ENCODE measurements around the gene DCC. TPM values are rescaled to one million over a fixed set of nuclear protein-coding genes. Genes with fewer than 3 reads are reported as not detected.

Gene DCC
- total and polyA plus RNA-seq, 2 of the 8 experiments (the other 6 are each of a cell fraction or from before 2014, with no cell fraction given), result 0.14 to 1.4 TPM

DNA sequence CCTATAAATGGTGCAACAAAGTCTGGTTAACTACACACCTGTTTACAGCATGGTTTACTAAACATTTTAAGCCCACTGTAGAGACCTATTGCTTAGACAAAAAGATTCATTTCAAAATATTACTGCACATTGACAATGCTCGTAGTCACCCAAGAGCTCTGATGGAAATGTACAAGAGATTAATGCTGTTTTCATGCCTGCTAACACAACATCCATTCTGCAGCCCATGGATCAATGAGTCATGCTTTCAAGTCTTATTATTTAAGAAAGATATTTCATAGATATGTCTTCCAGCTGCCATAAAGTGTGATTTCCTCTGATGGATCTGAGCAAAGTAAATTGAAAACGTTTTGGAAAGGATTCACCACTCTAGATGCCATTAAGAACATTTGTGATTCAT lies 1103.3 kb downstream of the DCC start:
- Histone ChIP-seq H2BK5ac (ENCODE audit: low read depth, low read length) (no peak overlapping the region), H3K4me2 (ENCODE audit: insufficient read depth in 1 of 2, low read depth in 2 of 2, low read length in 2 of 2) (no peak overlapping the region), H3K23me2 (ENCODE audit: low read depth, low read length) (no peaks in the 10 kb centered on the region), H4K5ac (ENCODE audit: insufficient read length, low read depth, low read length) (no peak overlapping the region), H4K20me1 (replicated peaks in 1 of 2; ENCODE audit: control insufficient read depth in 1 of 2, insufficient read depth in 2 of 2, low read length in 2 of 2) (no peaks in the 10 kb centered on the region), H2BK12ac (ENCODE audit: low read depth, low read length) (no peak overlapping the region), H2BK20ac (ENCODE audit: low read length) (no peak overlapping the region), H3K18ac (ENCODE audit: extremely low read depth, low read length) (no peak overlapping the region), H3K4me1 (replicated peaks in 1 of 4; ENCODE audit: control insufficient read depth in 3 of 4, insufficient read depth in 4 of 4, low read length in 3 of 4) (no peaks in the 10 kb centered on the region), H3K27ac (ENCODE audit: low read depth, low read length) (no peak overlapping the region), H3K4ac (replicated peaks; ENCODE audit: insufficient read length, low read depth, low read length) (no peak overlapping the region), H4K8ac (ENCODE audit: extremely low read depth, insufficient read depth, low read length) (no peak overlapping the region), H3K23ac (ENCODE audit: insufficient read length) (no peak overlapping the region), H2AFZ (ENCODE audit: low read length) (no peak overlapping the region), H3K79me1 (ENCODE audit: low read depth, low read length) (no peaks in the 10 kb centered on the region), H2BK120ac (replicated peaks; ENCODE audit: low read depth, low read length) (no peak overlapping the region), H2AK5ac (ENCODE audit: low read depth, low read length) (no peak overlapping the region), H3K27me3 (replicated peaks in 1 of 4; ENCODE audit: control insufficient read depth in 3 of 4, extremely low read depth in 1 of 4, insufficient read depth in 3 of 4, low read length in 3 of 4) (no peaks in the 10 kb centered on the region), H3K79me2 (ENCODE audit: control insufficient read depth in 1 of 2, insufficient read depth in 2 of 2, low read length in 2 of 2) (no peaks in the 10 kb centered on the region), H3K14ac (ENCODE audit: insufficient read length) (no peak overlapping the region), H3K36me3 (ENCODE audit: control insufficient read depth in 2 of 4, insufficient read depth in 4 of 4, low read length in 3 of 4) (no peaks in the 10 kb centered on the region), H3K4me3 (ENCODE audit: extremely low read depth in 1 of 4, insufficient read depth in 2 of 4, low read depth in 3 of 4, low read length in 4 of 4) (no peak overlapping the region), H3K56ac (replicated peaks; ENCODE audit: insufficient read length, low read depth, low read length) (no peak overlapping the region), H3K9me3 (ENCODE audit: insufficient read depth in 2 of 2, low read depth in 1 of 2, low read length in 1 of 2) (no peaks in the 10 kb centered on the region), H3K9ac (replicated peaks in 1 of 4; ENCODE audit: extremely low read depth in 1 of 4, low read depth in 3 of 4, low read length in 3 of 4) (no peak overlapping the region), H2BK15ac (ENCODE audit: low read length) (no peak overlapping the region), H4K91ac (replicated peaks; ENCODE audit: insufficient read length, low read length) (no peak overlapping the region)
- POLR2A ChIA-PET (ENCODE audit: partially characterized antibody), result no interaction called here
- 91% methylated on average over 2 of the region's 2 CpGs; no CpG with 5 or more reads in 1 of the 2 experiments for WGBS, 2 experiments (ENCODE audit: extremely low coverage in 1 of 2, insufficient coverage in 1 of 2, insufficient read length in 1 of 2, insufficient replicate concordance in 2 of 2, low coverage in 1 of 2, low lambda C conversion rate in 2 of 2, missing lambda C conversion rate in 1 of 2)
- CTCF ChIA-PET (ENCODE audit: partially characterized antibody), result interaction anchor here (1.3 kb wide), 2 partner anchors 62 to 244 kb away, joined by 3 read pairs; no protein-coding TSS in a partner anchor
- no peak for FAIRE-seq
- no peak for DNase-seq (ENCODE audit: low read depth in 1 of 2, low spot score in 2 of 2)
- TF ChIP-seq SAP30 (IDR thresholded peaks at IDR 0.05; ENCODE audit: insufficient read depth, insufficient replicate concordance, low read length) (no peak), CHD1 (IDR thresholded peaks at IDR 0.05; ENCODE audit: low read depth, low read length) (no peak)

Measured in H1 (cell line).